ENCODE data around the gene NXPE1. TPM values are rescaled to one million over a fixed set of nuclear protein-coding genes. Genes with fewer than 3 reads are reported as not detected.

The NXPE1 gene
- total and polyA plus RNA-seq, 2 donors (not counting 1 experiment from before 2014, with no cell fraction given) = not detected

DNA sequence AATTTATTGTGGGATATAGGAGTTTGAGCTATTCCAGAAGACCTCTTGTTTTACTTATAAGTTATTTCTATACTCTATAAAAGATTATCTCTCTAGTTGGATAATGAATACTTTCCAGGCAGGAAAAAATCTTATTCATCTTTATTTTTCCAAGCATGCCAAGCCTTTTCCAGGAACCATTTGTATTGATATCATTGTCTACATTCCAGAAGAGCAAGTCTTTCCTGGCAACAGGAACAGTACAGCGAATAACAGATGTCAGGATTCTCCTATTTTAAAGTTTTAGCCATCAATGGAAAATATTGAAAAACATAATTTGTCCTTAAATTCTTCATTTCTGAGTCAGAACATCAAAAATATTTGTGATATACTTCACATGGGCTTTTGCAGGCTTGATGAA is 5.2 kb upstream of the NXPE1 start:
- no peak overlapping the region for H3K9ac ChIP-seq (ENCODE audit: insufficient read depth, low read length)
- H3K4me3 ChIP-seq (replicated peaks in 1 of 4; ENCODE audit: control extremely low read depth in 1 of 4, insufficient read depth in 1 of 4, low read depth in 3 of 4, low read length in 4 of 4) = no peak overlapping the region
- no peaks in the 10 kb centered on the region for H4K20me1 ChIP-seq (ENCODE audit: control insufficient read depth, extremely low read depth, insufficient read depth, low read length)
- TF ChIP-seq CTCF (conservative IDR thresholded peaks at IDR 0.05 in 1 of 2, IDR thresholded peaks at IDR 0.05 in 1 of 2; ENCODE audit: low read depth in 1 of 2, low read length in 2 of 2) (no peak), EZH2 (IDR thresholded peaks at IDR 0.05; ENCODE audit: low read length, missing control alignments) (no peak)
- no peak overlapping the region for H3K4me2 ChIP-seq (ENCODE audit: extremely low read depth, insufficient read depth, low read length)
- H3K27me3 ChIP-seq (ENCODE audit: control insufficient read depth, insufficient read depth, low read length) = no peaks in the 10 kb centered on the region
- DNase-seq (ENCODE audit: low read depth in 2 of 2) = peak in 1 of 2 donors; percentile 56
- no peaks in the 10 kb centered on the region for H3K4me1 ChIP-seq (ENCODE audit: control insufficient read depth, extremely low read depth, insufficient read depth, low read length)
- no peaks in the 10 kb centered on the region for H3K9me3 ChIP-seq (ENCODE audit: control insufficient read depth, insufficient read depth, low read depth, low read length)
- no peaks in the 10 kb centered on the region for H3K36me3 ChIP-seq (ENCODE audit: control insufficient read depth, insufficient read depth, low read length)
- no peaks in the 10 kb centered on the region for H3K79me2 ChIP-seq (ENCODE audit: control insufficient read depth, insufficient read depth, low read length)
- H2AFZ ChIP-seq (ENCODE audit: low read length) = no peak overlapping the region
- no peak overlapping the region for H3K27ac ChIP-seq (ENCODE audit: insufficient read depth, low read length)

DNA sequence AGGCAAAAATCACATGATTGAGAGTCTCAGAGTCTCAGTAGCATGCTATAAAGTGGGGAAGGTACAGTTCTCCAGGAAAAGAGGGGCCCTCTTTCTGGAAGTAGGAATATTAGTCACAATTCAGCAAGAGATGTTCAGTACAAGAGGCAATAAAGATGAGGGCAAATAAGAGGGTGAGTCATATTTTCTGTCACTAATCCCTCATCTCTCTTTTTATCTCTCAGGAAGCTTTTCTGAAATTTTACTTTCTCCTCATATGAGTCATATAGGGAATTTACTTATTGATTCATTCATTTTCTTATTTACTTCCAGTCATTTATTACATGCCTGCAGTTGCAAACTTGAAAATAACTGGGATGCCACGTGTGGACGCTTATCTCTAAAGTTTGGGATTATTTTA is 3.4 kb upstream of the NXPE1 start:
- TF ChIP-seq CTCF (conservative IDR thresholded peaks at IDR 0.05 in 1 of 2, IDR thresholded peaks at IDR 0.05 in 1 of 2; ENCODE audit: low read depth in 1 of 2, low read length in 2 of 2) = no peak
- TF ChIP-seq EZH2 (IDR thresholded peaks at IDR 0.05; ENCODE audit: low read length, missing control alignments) = no peak
- H4K20me1 ChIP-seq (ENCODE audit: control insufficient read depth, extremely low read depth, insufficient read depth, low read length) = no peaks in the 10 kb centered on the region
- no peak overlapping the region for H3K4me3 ChIP-seq (replicated peaks in 1 of 4; ENCODE audit: control extremely low read depth in 1 of 4, insufficient read depth in 1 of 4, low read depth in 3 of 4, low read length in 4 of 4)
- no peak overlapping the region for H2AFZ ChIP-seq (ENCODE audit: low read length)
- H3K27ac ChIP-seq (ENCODE audit: insufficient read depth, low read length) = no peak overlapping the region
- H3K9ac ChIP-seq (ENCODE audit: insufficient read depth, low read length) = no peak overlapping the region
- no peaks in the 10 kb centered on the region for H3K27me3 ChIP-seq (ENCODE audit: control insufficient read depth, insufficient read depth, low read length)
- H3K36me3 ChIP-seq (ENCODE audit: control insufficient read depth, insufficient read depth, low read length) = no peaks in the 10 kb centered on the region
- no peaks in the 10 kb centered on the region for H3K9me3 ChIP-seq (ENCODE audit: control insufficient read depth, insufficient read depth, low read depth, low read length)
- DNase-seq (ENCODE audit: low read depth in 2 of 2) = peak in 1 of 2 donors; percentile 59
- H3K79me2 ChIP-seq (ENCODE audit: control insufficient read depth, insufficient read depth, low read length) = no peaks in the 10 kb centered on the region
- no peak overlapping the region for H3K4me2 ChIP-seq (ENCODE audit: extremely low read depth, insufficient read depth, low read length)
- no peaks in the 10 kb centered on the region for H3K4me1 ChIP-seq (ENCODE audit: control insufficient read depth, extremely low read depth, insufficient read depth, low read length)

DNA sequence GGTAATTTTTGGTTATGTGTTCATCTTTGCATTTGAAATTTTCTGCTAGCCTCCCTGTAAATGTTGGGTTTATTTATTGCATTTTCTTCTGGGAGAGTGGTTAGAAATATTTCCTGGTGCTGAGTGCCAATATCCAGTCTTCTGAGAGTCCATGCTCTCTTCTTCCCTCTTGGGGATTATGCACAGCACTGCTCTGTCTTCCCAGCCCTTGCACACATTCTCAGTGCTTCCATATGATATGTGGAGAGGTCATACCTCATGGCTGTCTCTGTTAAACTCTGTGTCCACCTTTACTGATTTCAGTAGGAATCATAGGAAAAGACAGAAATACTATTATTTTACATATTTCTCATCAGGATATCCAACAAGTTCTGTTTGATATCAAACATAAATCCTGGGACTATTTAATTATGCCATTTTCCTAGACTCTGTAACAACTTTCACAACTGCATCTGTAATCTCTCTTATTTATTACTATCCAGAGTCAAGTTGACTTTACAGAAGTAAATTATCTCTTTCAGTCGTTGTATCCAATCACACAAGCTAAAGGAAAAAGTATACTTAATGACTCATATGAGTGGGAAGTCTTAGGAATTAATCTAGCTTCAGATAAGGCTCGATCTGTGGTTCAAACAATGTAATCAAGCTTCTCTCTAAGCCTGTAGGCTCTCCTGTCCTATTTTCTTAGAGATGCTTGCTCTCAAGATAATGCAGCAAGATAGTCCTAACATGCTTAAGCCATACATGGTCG is 2.7 kb upstream of the NXPE1 start:
- no peak overlapping the region for H3K27ac ChIP-seq (ENCODE audit: insufficient read depth, low read length)
- no peaks in the 10 kb centered on the region for H3K9me3 ChIP-seq (ENCODE audit: control insufficient read depth, insufficient read depth, low read depth, low read length)
- no peaks in the 10 kb centered on the region for H3K36me3 ChIP-seq (ENCODE audit: control insufficient read depth, insufficient read depth, low read length)
- TF ChIP-seq EZH2 (IDR thresholded peaks at IDR 0.05; ENCODE audit: low read length, missing control alignments) = no peak
- H3K27me3 ChIP-seq (ENCODE audit: control insufficient read depth, insufficient read depth, low read length) = no peaks in the 10 kb centered on the region
- no peak overlapping the region for H3K9ac ChIP-seq (ENCODE audit: insufficient read depth, low read length)
- no peaks in the 10 kb centered on the region for H3K79me2 ChIP-seq (ENCODE audit: control insufficient read depth, insufficient read depth, low read length)
- H3K4me1 ChIP-seq (ENCODE audit: control insufficient read depth, extremely low read depth, insufficient read depth, low read length) = no peaks in the 10 kb centered on the region
- no peaks in the 10 kb centered on the region for H4K20me1 ChIP-seq (ENCODE audit: control insufficient read depth, extremely low read depth, insufficient read depth, low read length)
- H3K4me2 ChIP-seq (ENCODE audit: extremely low read depth, insufficient read depth, low read length) = no peak overlapping the region
- peak; percentile 6 to 86 for DNase-seq (ENCODE audit: low read depth in 2 of 2)
- no peak overlapping the region for H2AFZ ChIP-seq (ENCODE audit: low read length)
- H3K4me3 ChIP-seq (replicated peaks in 1 of 4; ENCODE audit: control extremely low read depth in 1 of 4, insufficient read depth in 1 of 4, low read depth in 3 of 4, low read length in 4 of 4) = no peak overlapping the region
